ENCODE measurements around the gene TRIM31.
A peak's percentile ranks its signal among the peaks of the same experiment; 100 is the strongest.

TRIM31 gene

DNA sequence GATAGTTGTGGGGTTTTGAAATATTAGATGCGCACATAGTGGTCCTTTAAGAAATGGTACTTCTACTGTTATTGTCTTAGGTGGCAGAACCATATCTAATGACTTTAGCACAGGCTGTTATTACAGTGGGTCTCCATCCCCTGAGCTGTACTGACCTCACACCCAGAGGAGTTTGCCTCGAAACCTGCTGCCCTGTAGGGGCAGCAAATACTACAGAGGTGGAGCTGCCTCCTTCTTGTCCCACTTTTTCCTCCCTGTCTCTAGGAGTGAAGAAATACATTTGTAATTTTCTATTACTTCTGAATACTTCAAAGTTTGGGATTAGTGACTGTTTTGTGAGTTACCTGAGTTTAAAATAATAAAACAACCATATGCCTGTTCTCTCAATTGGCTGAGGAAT lies 8.2 kb downstream of the TRIM31 start:
- no peaks in the 10 kb centered on the region for H3K36me3 ChIP-seq (ENCODE audit: control insufficient read depth in 2 of 2, insufficient read depth in 1 of 2, low read length in 2 of 2)
- POLR2A ChIA-PET, result interaction anchor here (0.6 to 2.7 kb wide), 3 partner anchors 26 to 1723 kb away, joined by 3 to 20 read pairs (median 4); partner anchors contain the start of genes HSPA1B and TRIM39
- no peak for TF ChIP-seq ZNF211 (tag by site-specific recombination; IDR thresholded peaks at IDR 0.05; ENCODE audit: low read depth)
- TF ChIP-seq, protein P1, sequence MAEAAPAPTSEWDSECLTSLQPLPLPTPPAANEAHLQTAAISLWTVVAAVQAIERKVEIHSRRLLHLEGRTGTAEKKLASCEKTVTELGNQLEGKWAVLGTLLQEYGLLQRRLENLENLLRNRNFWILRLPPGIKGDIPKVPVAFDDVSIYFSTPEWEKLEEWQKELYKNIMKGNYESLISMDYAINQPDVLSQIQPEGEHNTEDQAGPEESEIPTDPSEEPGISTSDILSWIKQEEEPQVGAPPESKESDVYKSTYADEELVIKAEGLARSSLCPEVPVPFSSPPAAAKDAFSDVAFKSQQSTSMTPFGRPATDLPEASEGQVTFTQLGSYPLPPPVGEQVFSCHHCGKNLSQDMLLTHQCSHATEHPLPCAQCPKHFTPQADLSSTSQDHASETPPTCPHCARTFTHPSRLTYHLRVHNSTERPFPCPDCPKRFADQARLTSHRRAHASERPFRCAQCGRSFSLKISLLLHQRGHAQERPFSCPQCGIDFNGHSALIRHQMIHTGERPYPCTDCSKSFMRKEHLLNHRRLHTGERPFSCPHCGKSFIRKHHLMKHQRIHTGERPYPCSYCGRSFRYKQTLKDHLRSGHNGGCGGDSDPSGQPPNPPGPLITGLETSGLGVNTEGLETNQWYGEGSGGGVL (tag by site-specific recombination; IDR thresholded peaks at IDR 0.05), result no peak
- TF ChIP-seq KLF9 (tag by site-specific recombination; IDR thresholded peaks at IDR 0.05; ENCODE audit: low read depth), result no peak
- peak; percentile 22; the same call in 1 of the 2 replicates for TF ChIP-seq ZNF341 (tag by site-specific recombination; IDR thresholded peaks at IDR 0.05; ENCODE audit: low read depth)
- TF ChIP-seq, protein P2, sequence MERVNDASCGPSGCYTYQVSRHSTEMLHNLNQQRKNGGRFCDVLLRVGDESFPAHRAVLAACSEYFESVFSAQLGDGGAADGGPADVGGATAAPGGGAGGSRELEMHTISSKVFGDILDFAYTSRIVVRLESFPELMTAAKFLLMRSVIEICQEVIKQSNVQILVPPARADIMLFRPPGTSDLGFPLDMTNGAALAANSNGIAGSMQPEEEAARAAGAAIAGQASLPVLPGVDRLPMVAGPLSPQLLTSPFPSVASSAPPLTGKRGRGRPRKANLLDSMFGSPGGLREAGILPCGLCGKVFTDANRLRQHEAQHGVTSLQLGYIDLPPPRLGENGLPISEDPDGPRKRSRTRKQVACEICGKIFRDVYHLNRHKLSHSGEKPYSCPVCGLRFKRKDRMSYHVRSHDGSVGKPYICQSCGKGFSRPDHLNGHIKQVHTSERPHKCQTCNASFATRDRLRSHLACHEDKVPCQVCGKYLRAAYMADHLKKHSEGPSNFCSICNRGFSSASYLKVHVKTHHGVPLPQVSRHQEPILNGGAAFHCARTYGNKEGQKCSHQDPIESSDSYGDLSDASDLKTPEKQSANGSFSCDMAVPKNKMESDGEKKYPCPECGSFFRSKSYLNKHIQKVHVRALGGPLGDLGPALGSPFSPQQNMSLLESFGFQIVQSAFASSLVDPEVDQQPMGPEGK (tag by site-specific recombination; IDR thresholded peaks at IDR 0.05), result no peak
- no peak for TF ChIP-seq KLF1 (tag by site-specific recombination; IDR thresholded peaks at IDR 0.05)

DNA sequence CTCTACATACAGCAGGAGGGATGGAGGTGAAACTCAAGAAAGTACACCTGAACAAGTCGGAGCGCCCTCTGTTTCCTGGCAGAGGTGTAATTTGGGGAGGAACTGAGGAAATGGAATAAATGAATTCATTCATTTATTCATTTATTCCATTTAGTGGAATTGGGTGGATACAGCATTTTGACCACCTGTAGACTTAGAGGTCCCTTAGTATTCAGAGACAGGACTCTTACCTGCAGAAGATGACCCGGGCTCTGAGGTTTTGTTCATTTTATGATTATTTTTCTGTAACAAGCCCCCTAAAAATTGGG lies 9.1 kb downstream of the TRIM31 start:
- TF ChIP-seq ZNF521 (tag by site-specific recombination; IDR thresholded peaks at IDR 0.05) (no peak), ZNF629 (tag by site-specific recombination; IDR thresholded peaks at IDR 0.05) (no peak), ZNF560 (tag by site-specific recombination; IDR thresholded peaks at IDR 0.05; ENCODE audit: borderline replicate concordance) (no peak)
- TF ChIP-seq, protein P3, sequence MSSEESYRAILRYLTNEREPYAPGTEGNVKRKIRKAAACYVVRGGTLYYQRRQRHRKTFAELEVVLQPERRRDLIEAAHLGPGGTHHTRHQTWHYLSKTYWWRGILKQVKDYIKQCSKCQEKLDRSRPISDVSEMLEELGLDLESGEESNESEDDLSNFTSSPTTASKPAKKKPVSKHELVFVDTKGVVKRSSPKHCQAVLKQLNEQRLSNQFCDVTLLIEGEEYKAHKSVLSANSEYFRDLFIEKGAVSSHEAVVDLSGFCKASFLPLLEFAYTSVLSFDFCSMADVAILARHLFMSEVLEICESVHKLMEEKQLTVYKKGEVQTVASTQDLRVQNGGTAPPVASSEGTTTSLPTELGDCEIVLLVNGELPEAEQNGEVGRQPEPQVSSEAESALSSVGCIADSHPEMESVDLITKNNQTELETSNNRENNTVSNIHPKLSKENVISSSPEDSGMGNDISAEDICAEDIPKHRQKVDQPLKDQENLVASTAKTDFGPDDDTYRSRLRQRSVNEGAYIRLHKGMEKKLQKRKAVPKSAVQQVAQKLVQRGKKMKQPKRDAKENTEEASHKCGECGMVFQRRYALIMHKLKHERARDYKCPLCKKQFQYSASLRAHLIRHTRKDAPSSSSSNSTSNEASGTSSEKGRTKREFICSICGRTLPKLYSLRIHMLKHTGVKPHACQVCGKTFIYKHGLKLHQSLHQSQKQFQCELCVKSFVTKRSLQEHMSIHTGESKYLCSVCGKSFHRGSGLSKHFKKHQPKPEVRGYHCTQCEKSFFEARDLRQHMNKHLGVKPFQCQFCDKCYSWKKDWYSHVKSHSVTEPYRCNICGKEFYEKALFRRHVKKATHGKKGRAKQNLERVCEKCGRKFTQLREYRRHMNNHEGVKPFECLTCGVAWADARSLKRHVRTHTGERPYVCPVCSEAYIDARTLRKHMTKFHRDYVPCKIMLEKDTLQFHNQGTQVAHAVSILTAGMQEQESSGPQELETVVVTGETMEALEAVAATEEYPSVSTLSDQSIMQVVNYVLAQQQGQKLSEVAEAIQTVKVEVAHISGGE (tag by site-specific recombination; conservative IDR thresholded peaks at IDR 0.05; ENCODE audit: low read depth), result no peak
- TF ChIP-seq, protein P4, sequence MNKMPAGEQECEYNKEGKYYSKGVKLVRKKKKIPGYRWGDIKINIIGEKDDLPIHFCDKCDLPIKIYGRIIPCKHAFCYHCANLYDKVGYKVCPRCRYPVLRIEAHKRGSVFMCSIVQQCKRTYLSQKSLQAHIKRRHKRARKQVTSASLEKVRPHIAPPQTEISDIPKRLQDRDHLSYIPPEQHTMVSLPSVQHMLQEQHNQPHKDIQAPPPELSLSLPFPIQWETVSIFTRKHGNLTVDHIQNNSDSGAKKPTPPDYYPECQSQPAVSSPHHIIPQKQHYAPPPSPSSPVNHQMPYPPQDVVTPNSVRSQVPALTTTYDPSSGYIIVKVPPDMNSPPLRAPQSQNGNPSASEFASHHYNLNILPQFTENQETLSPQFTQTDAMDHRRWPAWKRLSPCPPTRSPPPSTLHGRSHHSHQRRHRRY (tag by site-specific recombination; IDR thresholded peaks at IDR 0.05), result no peak
- CTCF ChIA-PET, result interaction anchor here (0.6 to 5.7 kb wide), 43 partner anchors 7 to 1967 kb away, joined by 3 to 200 read pairs (median 4); partner anchors contain the start of genes POLR1H, PPP1R11, TRIM31 and TRIM40
- POLR2A ChIA-PET, result interaction anchor here (0.7 to 2.7 kb wide), 6 partner anchors 20 to 110 kb away, joined by 3 to 20 read pairs (median 6); partner anchors contain the start of genes POLR1H, PPP1R11 and TRIM26

More for the DNA sequence above, 8.2 kb downstream of the TRIM31 start:
- H3K4me1 ChIP-seq (ENCODE audit: control insufficient read depth, insufficient read depth, low read length), result peaks cover 7% of the 10 kb centered on the region; the same call in 1 of the 2 replicates
- no peaks in the 10 kb centered on the region for H3K9me3 ChIP-seq (ENCODE audit: control insufficient read depth, insufficient read depth, low read depth, low read length)
- no peak overlapping the region for H3K4me3 ChIP-seq (ENCODE audit: low read depth, low read length)
- CTCF ChIA-PET, result interaction anchor here (0.6 to 5.7 kb wide), 22 partner anchors 10 to 349 kb away, joined by 3 to 200 read pairs (median 5); partner anchors contain the start of genes POLR1H, TRIM31 and TRIM40
- no peak overlapping the region for H3K27ac ChIP-seq (ENCODE audit: extremely low read depth, low read depth, low read length)

More for the DNA sequence above, 9.1 kb downstream of the TRIM31 start:
- H3K36me3 ChIP-seq (ENCODE audit: control insufficient read depth in 2 of 2, insufficient read depth in 1 of 2, low read length in 2 of 2), result no peaks in the 10 kb centered on the region
- H3K4me3 ChIP-seq (ENCODE audit: low read depth, low read length), result no peak overlapping the region
- H3K4me1 ChIP-seq (ENCODE audit: control insufficient read depth, insufficient read depth, low read length), result peaks cover 7% of the 10 kb centered on the region; the same call in 1 of the 2 replicates
- no peaks in the 10 kb centered on the region for H3K9me3 ChIP-seq (ENCODE audit: control insufficient read depth, insufficient read depth, low read depth, low read length)
- H3K27ac ChIP-seq (ENCODE audit: extremely low read depth, low read depth, low read length), result no peak overlapping the region
